Measurements from ENCODE around the gene TRAPPC2. TPM values are rescaled to one million over a fixed set of nuclear protein-coding genes. Genes with fewer than 3 reads are reported as not detected.

TRAPPC2 gene
- 10.1 TPM for polyA plus RNA-seq (2013, experiment 1 of 2; ENCODE audit: insufficient read length)
- 14.3 TPM for polyA plus RNA-seq (2013, experiment 2 of 2; ENCODE audit: insufficient read length)

DNA sequence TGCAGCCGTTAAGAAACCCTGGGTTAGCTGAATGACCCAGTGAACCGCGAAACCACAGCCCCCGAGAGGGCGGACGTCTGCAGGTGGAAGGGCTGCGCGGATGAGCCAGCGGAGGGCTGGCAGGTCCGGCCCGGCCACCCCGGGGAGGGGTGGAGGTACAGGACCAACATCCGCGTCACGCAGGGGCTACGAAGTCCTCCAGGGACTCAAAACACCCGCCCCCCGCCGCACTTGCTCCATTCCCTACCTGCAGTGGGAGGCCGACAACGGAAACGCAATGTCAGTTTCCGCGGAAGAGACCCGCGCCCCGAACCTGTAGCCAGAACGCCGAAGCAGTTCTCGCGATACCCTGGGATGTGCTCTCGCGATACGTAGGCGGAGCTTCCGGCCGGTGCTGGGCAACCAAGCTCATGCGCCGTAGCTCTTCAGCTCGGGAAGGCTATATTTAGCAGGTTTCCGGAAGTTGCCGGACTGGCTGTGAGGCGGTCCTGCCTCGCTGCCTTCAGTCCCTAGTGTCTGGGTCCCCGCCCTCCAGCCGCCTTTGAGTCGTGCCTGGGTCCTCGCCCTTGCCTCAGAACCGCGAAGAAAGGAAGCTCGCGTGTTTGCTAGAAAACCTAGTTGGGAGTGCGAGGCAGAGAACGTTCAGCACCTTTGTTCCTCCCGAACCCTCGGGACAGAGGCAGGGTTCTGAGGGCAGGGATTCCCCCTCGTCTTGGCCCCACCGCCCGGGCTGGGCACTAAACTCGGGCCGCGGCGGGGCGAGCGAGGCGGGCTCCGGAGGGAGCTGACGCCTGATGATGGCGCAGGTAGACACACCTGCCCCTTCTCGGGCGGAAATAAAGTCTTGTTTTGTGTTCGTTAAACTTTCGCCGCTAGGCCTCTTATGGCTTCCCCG, at the start of gene TRAPPC2, which contains the start of gene OFD1:
Gene TRAPPC2, minus strand, starts transcription at position 343 of the 895 bp plus-strand sequence. CDS start 14,657 bp downstream, outside the sequence.
Gene OFD1, plus strand, starts transcription at position 471 of the 895 bp plus-strand sequence. Its CDS starts 324 bp downstream, at position 795.
- peak; percentile 94 for DNase-seq

DNA sequence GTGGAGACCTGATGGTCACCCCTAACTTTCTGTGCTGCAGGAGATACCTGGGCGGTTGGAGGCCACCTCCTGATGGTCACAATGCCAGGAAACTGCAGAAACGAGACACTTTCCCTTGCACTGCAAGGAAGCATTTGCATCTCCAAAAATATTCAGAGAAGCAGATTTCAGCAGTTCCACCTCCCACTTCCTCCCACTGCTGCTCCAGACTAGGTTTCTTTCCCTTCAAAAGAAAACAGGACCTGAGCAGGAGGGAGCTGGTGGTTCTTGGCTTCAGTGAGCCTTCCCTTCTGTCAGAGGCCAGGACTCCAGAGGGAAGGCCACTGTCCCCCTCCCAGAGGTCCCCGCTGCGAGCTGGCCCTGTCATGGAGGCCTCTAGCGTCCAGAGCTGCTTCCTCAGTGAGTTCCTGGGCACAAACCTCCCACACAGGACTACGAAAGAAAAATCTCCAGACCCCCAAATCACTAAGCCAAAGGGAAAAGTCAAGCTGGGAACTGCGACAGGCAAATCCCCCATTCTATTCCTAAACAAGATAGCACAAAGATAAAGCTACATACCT, 46.5 kb upstream of the TRAPPC2 start:
- no peak for DNase-seq

DNA sequence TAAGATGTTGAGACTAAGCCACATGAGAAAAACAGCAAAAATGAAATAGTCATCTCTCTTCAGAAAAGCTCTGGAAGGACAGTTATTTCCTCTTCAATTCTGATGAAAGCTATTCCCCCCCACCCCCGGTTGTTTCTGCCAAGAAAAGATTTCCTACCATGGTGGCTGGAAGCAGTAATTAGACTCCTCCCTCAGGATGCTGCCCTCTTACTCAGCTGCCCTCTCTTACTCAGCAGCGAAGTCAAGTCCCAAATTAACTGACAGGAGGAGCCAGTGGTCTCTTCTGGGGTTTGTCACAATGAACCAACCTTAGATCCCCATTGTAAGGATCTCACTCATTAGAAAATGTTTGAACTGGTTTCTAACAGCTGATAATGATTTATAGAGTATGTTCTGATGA, 44.5 kb upstream of the TRAPPC2 start:
- DNase-seq = peak; percentile 46

DNA sequence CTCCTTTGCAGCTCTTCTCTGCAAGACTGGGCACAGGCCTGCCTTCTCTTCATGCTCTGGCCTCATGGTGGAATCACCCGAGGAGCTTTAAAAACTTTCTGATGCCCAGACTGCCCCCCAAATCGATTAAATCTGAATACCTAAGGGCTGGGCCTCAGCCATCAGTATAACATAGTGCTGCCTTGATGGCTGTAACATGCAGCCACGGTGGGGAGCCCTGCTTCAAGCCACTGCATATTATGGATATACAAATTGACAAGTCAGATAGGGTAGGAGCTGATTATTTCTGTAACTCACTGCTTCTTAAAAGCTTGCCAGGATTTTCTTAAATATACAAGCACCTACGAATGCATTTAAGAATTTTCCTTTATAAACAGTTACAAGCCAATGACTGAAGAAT, 42.0 kb upstream of the TRAPPC2 start:
- DNase-seq = no peak

DNA sequence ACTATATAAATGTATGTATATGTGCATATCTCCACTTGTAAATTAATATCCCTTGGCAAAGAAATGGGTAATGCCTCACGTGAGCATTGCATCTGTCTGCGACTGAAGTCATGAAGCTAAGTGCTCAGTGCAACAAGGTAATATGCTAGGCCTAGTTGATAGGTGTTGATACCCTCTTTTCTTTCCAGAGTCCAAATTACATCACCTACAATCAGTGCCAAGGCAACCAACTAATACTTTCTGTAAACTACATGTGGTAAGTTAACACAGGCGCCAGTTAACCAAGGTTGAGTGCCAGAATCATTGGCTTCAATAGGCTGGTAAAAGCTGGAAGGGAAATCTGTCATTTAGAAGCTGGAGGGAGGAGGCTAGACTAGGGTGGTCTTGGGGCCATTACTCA, 41.4 kb upstream of the TRAPPC2 start:
- DNase-seq = no peak

DNA sequence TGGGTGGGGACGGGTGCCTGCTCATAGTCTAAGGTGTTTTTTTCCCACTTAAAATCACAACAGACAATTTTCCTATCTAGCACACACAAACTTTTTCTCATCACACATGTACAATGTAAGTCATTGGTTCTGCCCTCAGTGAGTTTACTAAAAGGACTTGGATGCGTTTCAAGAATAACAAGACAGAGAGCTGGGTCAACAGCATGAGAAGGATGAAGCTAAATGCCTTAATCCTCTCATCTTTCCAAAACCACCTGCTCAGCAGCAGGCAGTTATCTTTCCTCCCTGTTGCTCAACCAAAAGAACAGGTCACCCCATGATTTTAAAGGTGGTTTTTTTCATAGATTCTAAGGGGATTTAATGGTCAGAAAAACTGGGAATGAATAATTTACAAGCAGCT, 40.3 kb upstream of the TRAPPC2 start:
- no peak for DNase-seq

DNA sequence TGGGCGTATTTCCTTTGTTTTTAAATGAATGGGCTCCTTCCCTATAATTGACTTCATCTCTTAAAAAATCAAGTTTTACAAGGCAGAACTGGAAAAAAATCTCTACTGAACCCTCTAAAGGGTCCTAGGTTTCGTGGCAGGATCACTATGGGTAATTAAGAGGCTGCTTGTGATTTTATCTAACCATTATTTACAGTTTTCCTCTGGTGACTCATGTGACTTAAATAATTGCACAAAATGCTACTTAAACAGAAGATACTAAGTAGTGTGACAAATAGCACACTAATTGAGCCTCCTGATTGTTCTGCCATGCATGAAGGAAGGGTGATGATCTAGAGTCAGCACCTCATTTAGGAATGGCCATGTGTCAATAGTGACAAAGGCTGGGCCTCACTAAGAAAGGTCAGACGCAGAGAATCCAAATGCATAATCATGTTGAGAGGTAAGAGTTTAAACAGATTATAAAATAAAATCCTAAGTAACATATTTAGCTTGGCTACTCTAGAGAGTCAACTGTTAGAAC, 35.7 kb upstream of the TRAPPC2 start:
- no peak for DNase-seq

DNA sequence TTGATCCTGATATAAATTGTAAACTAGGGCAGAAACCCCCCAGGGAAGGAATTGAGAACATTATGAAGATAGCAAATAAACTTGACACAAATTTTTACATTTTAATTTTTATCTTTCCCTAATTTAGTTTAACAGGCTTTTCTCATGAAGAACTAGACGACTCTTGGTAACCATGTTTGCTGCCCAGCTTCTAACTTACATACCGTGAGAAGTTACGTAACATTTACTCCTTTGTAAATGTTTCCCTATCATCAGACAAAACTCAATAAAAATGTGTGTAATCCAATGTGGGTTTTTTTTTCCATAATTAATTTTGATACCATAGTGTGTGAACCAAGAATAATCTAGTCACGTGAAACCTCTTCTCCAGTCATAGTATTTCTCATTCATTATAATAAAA, 34.5 kb upstream of the TRAPPC2 start:
- no peak for DNase-seq

DNA sequence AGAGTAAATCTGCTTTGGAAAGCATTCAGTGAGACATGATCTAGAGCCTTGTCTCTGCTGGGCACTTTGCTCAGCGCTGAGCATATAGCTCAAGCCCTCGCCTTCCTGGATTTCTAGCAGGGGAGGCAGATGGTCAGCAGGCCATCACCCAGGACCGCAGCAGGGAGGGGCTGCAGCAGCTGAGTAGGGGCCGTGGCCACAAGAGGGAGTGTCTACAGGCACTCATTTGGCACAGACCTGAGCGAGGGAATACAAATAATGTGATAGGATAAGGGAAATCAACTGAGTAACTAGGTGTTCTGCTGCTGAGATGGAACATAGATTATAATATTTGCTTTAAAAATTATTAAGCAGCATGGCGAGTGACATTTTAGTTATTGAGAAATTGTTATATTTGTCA, 30.3 kb upstream of the TRAPPC2 start:
- no peak for DNase-seq

DNA sequence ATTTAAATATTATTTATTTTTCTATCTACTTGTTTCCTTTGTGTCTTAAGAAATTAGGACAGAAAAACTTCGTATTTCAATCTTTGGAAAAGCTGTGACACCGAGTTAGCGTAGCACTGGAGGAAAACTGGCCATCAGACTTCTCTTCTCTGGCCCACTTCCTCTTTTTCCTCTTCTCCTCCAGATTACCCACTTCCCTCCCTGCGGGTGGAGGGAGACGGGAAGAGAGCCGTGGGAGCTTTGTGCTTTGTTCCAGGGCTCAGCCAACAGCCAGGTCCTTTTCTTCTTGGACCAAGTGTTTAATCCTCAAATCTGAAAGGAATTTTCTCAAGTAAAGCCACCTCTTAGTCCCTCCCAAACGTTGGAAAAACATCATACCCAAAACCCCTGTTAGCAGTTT, 29.9 kb upstream of the TRAPPC2 start:
- no peak for DNase-seq

DNA sequence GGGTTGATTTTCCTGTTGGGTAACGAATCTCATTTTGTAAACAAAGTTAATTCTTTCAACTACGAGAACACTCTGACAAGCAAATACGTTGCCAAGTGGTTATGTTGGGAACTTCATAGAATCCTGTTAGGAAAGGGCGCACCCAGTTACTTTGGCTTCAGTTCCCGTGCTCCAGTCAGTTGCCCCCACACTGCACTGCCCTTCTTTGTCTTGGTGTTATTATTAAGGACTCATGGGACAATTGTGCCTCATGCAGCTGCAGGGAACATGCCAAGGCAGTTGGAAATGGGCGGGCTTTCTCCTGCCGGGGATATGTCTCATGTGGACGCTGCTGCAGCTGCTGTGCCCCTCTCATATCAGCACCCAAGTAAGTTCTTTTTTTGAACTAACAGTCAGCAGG, 29.1 kb upstream of the TRAPPC2 start:
- no peak for DNase-seq

DNA sequence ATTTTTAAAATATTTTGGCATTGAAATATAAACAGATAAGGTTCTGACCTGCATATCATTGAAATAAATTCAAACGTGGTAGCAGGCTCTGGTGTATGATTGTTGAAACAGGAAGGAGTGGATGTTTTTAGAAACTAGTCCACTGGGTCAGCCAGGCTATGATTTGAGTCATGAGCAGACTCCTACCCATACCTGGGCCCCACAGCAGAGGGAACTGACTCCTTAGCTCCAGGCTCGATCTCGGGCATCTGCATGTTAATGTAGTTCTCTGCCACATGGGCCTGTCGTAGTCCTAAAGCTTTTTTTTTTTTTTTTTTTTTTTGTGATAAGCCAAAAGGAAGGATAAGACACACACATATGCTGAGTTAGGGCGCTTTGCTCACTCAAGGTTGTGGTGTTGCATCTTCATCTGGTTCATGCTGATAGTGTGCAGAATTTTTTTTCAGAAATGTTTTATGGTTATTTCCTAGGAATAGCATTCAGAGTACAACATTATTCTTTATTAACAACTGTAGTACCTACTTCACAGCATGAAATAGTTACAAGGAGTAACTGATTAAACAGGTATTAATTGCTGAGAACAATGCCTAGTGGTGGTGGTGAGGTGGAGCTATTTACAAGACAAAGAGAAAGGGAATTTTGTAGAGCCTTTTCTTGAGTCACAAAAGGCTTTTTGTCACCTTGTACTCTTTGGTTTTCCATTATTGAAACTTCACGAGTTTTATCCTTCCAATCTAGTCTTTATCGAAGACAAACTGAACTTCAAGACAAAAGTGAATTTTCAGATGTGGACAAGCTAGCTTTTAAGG, 27.4 kb upstream of the TRAPPC2 start:
- no peak for DNase-seq

DNA sequence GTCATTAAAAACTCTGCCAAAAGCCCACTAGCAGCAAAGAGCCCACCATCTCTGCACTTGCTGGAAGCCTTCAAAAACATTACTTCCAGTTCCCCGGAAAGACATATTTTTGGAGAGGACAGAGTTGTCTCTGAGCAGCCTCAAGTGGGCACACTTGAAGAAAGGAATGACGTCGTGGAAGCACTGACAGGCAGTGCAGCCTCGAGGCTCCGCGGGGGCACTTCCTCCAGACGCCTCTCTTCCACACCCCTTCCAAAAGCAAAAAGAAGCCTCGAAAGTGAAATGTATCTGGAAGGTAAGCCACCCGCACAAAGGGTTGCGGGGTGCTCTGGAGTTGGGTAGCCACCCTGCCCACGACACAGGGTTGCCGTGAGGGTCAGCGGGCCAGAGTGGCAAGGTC, 26.0 kb upstream of the TRAPPC2 start:
- no peak for DNase-seq

DNA sequence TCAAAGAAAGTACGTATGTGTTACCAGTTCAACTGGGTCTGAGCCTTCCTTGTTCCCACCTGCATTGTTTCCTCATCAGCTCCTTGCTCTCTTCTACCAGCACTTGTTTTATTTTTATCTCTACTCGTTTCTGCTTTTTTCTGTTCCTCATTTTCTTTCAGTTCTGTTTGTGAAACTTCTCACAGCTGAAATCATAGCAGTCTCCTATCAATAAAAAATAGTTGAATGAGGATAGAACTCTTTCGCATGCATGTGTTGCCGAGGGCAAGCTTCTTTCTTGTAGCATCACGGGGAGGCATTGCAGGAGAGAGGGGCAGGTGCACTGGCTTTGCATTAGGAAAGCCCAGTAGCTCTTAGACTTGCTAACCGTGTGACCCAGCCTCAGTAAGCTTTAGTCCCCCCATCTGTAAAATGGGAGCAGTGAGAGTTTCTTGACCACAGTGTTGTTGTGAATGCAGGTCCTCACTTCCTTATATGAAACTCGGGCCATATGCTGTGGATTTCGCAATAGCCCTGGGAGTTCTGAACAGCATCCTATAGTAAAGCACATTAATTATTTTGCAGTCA, 24.8 kb upstream of the TRAPPC2 start:
- no peak for DNase-seq

DNA sequence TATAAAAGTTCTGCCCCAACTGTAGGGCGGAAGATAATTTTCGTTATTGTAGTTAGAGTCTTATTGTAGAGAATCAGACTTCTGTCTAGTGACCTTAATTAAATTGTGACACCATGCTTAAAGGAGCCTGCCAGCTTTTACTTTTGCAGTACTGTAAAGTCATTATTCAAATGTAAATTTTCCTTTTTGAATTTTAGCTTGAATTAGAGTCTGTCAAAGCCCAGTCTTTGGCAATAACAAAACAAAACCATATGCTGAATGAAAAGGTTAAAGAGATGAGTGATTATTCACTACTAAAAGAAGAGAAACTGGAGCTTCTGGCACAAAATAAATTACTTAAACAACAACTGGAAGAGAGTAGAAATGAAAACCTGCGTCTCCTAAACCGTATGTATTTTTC, 22.0 kb upstream of the TRAPPC2 start:
- no peak for DNase-seq

DNA sequence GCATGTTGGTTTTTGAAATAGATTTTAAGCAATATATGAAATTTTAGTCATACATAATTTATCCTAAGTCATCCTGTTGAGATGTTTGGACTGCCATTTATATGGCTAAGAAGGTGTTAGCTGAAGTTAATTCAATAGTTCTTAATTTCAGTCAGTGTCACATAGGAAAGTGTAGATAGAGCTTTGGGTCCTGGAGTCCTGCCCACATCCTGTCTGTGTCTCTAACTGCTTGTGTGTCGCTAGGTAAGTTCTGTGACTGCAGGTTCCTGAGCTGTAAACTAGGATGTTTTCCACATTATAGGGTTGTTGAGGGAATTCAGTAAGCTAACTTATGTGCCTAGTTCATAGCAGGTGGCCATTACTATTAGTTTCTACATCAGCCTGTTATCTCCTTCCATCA, 20.8 kb upstream of the TRAPPC2 start:
- no peak for DNase-seq

DNA sequence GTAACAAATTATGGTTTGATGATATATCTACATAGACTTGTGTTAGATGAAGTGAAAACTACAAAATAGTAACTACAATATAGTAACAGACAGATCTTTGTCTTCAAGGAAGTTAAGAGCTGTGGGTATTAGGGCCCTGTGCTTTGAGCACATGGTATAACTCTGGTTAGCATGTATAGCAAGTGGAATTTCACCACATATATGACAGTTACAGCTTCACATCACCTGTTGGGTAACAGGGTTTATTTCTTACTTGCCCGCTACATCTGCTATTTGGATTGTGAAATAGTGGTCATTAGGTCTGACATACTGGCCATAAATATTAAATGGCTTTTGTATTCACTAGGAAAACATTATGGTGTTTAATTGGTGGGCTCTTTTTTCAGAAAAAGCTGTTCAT, 20.3 kb upstream of the TRAPPC2 start:
- DNase-seq = no peak

DNA sequence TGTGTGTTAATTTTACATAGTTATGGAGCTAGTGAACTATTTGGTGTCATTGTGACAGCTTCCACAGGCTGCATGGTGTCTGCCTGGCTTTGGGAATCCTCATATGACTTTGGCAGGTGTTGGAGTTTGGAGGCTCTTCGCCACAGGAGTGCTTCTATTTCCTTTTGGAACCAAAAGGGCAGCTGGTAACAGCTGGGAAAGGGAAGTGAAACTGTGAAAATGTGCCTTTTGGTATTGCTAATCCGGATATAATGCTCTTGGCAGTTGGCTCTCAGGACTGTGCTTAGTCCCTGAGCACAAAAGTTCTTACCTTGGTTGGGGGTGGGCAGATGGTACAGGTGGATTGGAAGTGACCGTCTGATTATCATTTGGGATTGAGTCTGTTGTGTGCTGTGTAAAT, 18.2 kb upstream of the TRAPPC2 start:
- no peak for DNase-seq

DNA sequence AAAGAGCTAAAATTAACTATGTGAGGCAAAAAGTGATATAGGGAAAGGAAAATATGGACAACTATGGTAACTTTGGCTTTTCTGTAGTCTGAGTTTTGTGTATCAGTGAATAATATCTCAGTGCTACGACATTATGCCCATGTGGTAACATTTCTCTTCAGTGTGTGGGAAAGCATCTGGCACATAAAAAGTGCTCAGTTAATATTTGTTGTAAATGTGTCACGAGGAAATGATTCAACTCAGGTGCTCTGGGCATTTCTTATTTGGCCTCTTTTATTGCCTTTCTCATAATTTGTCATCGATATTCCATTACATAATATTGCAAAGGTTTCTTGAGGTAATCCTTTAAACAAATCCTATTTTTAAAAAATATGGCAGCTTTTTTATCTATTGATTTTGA, 17.7 kb upstream of the TRAPPC2 start:
- no peak for DNase-seq

DNA sequence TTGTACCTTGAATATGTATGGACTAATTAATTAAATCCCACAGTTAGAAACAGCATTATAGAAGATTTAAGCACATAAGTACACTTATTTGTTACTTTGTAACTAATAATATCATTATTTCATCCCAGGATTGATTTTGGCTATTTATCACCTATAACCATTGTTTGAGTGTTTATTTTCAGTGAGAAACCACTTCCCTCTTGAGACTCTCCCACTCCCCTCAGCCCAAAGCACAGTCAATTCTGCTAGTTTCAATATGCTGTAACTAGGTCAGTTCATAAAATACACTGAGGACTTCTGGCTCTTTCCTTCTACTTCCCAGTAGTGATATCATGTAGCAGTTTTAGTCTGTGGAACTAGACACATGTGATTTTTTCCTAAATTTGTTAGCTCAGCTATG, 16.4 kb upstream of the TRAPPC2 start:
- DNase-seq = no peak

DNA sequence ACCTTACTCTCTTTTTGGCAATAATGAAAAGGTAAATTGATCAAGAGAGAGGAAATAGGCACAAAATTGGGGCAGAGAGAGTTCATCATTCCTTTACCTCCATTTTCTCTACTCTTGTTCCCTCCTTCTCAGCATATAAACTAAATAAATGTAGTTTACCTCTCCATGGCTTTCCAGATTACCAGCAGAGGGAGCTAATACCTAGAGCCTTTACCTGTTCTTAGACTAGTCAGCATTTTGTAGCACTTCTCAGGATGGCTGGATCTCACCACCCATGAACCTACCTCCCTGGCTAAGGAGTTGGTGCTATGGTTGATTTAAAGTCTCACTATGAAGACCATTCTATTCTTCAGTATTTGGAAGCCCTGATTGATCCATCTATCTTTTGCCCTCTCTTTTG, 15.8 kb upstream of the TRAPPC2 start:
- peak; percentile 56 for DNase-seq

DNA sequence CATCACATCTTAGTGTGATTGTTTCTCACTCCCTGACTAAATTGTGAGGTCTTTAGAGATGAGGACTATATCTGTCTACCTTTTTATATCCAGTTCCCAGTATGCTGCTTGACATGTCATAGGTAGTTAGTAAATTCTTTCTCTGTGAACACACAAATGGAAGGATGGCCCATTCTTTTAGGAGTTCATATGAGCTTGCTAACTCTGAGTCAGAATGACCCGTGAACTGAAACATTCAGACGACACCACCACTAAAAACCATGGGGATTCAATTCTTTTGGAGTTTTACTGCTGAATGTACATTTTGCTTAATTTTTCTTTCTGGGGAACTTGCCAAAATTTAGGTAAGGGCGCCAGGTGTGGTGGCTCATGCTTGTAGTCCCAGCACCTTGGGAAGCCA, 14.1 kb upstream of the TRAPPC2 start:
- no peak for DNase-seq

DNA sequence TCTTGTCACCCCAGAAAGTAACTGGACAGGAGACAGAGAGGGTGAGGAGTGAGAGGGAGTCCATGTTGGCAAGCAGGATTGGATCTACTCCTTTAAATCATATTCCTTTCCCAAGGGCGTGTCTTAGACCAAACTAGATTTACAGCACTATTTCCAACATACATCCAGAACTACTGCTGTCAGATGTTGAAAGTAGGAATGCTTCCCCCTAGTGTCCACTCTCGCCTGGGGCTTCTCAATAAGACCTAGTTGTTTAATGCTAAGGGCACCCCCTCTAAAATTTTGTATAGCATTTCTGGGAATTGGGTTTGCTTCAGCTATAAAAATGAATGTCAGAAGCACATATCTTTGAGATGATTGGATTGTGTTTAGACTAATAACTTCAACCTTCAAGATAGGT, 13.4 kb upstream of the TRAPPC2 start:
- DNase-seq = peak; percentile 60

Measured in fibroblast of skin of back (primary cell).